GM18909 (cell line): Measurements from ENCODE around the gene BICRA.
"Not testable (repeated sequence)": the region's sequence is repeated elsewhere in the genome, so short reads cannot be mapped to it uniquely, and the experiment has no call there.

Experiments
- ATAC-seq: cut with Tn5 transposase; IDR thresholded peaks from one replicate; pipeline ENCODE4 v1.9.1; 2021; ENCODE audit warnings: mild to moderate bottlenecking; ENCODE audit not compliant: unreplicated experiment, poor library complexity

BICRA gene

GRCh38 chr19:47626238-47626637 is 17.3 kb downstream of the BICRA start:
- ATAC-seq: no peak

GRCh38 chr19:47628078-47628771 is 19.3 kb downstream of the BICRA start:
- ATAC-seq: no peak

- ATAC-seq: no peak
Observed at GRCh38 chr19:47630594-47630993, 21.7 kb downstream of the BICRA start.

- ATAC-seq: no peak
Observed at GRCh38 chr19:47631681-47632446, 22.9 kb downstream of the BICRA start.

DNA sequence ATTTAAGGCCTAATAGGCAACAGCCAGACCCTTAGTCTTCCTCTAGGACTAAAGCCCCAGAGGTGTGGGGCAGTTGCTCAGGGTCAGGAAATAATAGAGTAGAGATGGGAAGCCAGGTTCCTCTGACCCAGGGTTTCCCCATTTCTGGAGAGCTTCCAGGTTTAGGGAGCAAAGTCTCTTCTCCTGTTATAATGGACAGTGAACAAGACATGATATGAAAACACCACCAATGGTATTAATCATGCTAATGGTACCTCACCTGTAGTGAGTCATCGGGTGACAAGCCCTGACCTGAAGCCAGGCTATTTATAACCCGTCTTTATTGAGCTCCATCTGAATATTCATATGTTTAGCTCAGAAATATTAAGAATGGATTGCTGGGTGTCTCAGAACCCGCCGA is 24.6 kb downstream of the BICRA start:
- ATAC-seq: no peak

- ATAC-seq: no peak
Observed at GRCh38 chr19:47633996-47634395, 25.1 kb downstream of the BICRA start.

DNA sequence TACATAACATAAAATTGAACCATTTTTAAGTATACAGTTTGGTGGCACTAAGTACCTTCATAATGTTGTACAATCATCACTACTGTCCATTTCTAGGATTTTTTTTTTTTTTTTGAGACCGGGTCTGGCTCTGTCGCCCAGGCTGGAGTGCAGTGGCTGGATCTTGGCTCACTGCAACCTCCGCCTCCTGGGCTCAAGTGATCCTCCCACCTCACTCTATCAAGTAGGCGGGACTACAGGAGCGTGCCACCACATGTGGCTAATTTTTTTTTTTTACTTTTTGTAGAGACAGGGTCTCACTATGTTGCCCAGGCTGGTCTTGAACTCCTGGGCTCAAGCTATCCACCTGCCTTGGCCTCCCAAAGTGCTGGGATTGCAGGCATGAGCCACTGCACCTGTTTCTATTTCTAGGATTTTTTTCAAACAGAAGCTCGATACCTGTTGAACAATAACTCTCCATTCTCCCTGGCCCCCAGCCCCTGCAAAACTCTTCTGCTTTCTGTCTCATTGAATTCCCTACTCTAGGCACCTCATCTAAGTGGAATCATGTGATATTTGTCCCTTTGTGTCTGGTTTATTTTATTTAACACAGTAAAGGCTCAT is 26.3 kb downstream of the BICRA start:
- ATAC-seq: not testable (repeated sequence)

- ATAC-seq: no peak
Observed at GRCh38 chr19:47637550-47637949, 28.6 kb downstream of the BICRA start.

GRCh38 chr19:47641891-47642485 is 33.1 kb downstream of the BICRA start:
- ATAC-seq: no peak

- no peak for ATAC-seq
Observed at GRCh38 chr19:47643281-47643680, 34.3 kb downstream of the BICRA start.

DNA sequence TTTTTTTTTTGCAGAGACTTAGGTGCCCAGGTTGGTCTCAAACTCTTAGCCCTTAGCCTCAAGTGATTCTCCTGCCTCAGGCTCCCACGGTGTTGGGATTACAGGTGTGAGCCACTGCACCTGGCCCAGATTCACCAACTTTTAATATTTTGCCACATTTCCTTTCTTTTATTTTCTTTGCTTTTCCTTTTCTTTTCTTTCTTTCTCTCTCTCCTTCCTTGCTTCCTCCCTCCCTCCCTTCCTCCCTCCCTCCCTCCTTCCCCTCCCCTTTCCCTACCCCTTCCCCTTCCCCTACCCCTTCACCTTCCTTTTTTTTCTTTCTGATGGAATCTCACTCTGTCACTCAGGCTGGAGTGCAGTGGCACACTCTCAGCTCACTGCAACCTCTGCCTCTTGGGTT is 35.3 kb downstream of the BICRA start:
- ATAC-seq: no peak

GRCh38 chr19:47644743-47645482 is 36.0 kb downstream of the BICRA start:
- ATAC-seq: no peak

GRCh38 chr19:47646924-47647323 is 38.0 kb downstream of the BICRA start:
- ATAC-seq: no peak

- no peak for ATAC-seq
Observed at GRCh38 chr19:47649588-47649987, 40.7 kb downstream of the BICRA start.

- ATAC-seq: no peak
Observed at GRCh38 chr19:47650700-47651099, 41.8 kb downstream of the BICRA start.

DNA sequence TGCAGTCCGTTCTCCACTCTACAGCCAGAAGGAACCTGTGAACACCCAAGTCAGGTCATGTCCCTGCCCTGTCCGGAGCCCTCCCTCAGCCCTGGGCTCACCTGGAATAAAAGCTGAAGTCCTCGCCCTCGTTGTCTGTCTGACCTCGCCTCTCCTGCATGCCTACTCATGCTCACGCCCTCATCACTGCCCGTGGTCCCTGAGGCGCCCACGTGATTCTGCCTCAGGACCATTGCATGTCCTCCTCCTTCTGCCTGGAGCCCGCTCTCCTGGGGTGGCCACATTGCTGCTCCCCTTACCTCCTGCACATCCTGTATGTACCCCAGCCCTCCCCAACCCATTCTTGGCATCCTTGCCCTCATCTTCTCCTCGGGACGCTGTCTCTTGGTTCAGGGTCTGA is 42.2 kb downstream of the BICRA start:
- no peak for ATAC-seq

GRCh38 chr19:47651691-47652090 is 42.8 kb downstream of the BICRA start:
- ATAC-seq: no peak

DNA sequence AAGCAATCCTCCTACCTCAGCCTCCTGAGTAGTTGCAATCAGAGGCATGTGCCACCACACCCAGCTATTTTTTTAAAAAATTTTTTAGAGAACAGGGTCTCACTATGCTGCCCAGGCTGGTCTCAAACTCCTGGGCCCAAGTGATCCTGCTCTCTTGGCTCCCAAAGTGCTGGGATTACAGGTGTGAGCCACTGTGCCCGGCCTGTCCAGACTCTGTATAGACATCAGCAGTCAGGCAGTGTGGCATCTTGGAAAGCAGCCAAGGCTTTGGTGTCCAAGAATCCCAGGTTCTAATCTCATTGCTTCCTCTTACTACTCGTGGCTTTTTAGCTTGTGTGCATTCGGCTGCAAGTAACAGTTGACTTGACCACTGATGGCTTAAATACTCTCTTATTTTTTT is 43.4 kb downstream of the BICRA start:
- no peak for ATAC-seq

- no peak for ATAC-seq
Observed at GRCh38 chr19:47653856-47654255, 44.9 kb downstream of the BICRA start.

DNA sequence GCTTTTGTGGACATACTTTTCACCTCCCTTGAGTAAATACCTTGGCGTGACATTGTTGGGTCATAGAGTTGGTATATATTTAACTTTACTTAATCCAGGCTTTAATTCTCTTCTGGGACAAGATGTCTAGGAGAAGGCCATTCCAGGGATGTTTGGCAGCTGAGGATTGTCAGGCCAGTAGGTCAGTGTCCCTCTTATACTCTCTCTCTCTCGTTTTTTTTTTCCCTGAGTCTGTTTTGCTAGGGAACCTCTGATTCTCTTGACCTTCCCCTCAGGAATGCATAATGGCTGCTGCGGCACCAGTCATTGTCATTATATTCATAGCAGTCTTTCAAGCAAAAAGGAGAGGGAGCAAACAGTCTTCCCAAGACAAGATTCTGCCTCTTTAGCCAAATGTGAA is 48.8 kb downstream of the BICRA start:
- no peak for ATAC-seq
